Duodenal mucosa (tissue), 2 donors: ENCODE results near the gene POFUT1.
"Not testable (repeated sequence)": the region's sequence is repeated elsewhere in the genome, so short reads cannot be mapped to it uniquely, and the experiment has no call there.

ENCODE experiments used
- H3K27ac ChIP-seq: one replicate; pipeline ENCODE4 v1.7.0; 2013; ENCODE audit warnings: low read depth, low read length
- H3K27me3 ChIP-seq, 2 donors: one replicate each; pipeline ENCODE4 v1.7.0; 2013; ENCODE audit warnings: low read length in 2 of 2, control low read depth in 1 of 2; ENCODE audit not compliant: insufficient read depth in 2 of 2, control insufficient read depth in 1 of 2
- H3K36me3 ChIP-seq, 2 donors: one replicate each; pipeline ENCODE4 v1.7.0; 2013; ENCODE audit warnings: low read length in 2 of 2, control low read depth in 1 of 2; ENCODE audit not compliant: insufficient read depth in 2 of 2, control insufficient read depth in 1 of 2
- H3K4me1 ChIP-seq, 2 donors: one replicate each; pipeline ENCODE4 v1.7.0; 2013; ENCODE audit warnings: low read length in 2 of 2, control low read depth in 1 of 2; ENCODE audit not compliant: insufficient read depth in 2 of 2, control insufficient read depth in 1 of 2
- H3K4me3 ChIP-seq, 2 donors: one replicate each; pipeline ENCODE4 v1.7.0; 2013; ENCODE audit warnings: low read length in 2 of 2, low read depth in 1 of 2
- H3K9ac ChIP-seq, 2 donors: one replicate each; pipeline ENCODE4 v1.7.0; 2013; ENCODE audit warnings: low read length in 2 of 2, low read depth in 1 of 2
- H3K9me3 ChIP-seq, 2 donors: one replicate each; pipeline ENCODE4 v1.7.0; 2013; ENCODE audit warnings: low read length in 2 of 2, control low read depth in 1 of 2; ENCODE audit not compliant: control insufficient read depth in 1 of 2

The POFUT1 gene

DNA sequence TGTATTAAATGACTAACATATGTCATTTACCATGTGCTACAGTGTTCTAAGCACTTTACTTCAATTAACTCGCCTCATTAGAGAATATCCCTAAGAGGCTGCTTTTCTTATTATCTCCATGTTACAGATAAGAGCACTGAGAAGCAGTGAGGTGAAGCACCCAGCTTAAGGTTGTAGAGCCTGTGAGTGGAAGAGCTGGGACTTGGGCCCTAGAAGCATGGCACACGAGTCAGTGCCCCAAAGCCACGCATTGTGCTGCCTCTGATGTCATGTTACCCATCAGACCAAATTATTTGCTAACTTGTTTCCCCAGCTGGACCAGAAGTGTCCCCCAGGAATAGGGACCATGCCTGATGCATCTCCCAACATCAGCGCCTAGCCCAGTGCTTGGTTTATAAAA lies 34.1 kb downstream of the POFUT1 start:
- H3K27me3 ChIP-seq: no peaks in the 10 kb centered on the region
- H3K9ac ChIP-seq: no peak overlapping the region
- no peaks in the 10 kb centered on the region for H3K36me3 ChIP-seq
- no peak overlapping the region for H3K27ac ChIP-seq
- H3K4me1 ChIP-seq: peaks cover 12 to 13% of the 10 kb centered on the region in 2 donors
- H3K9me3 ChIP-seq: no peaks in the 10 kb centered on the region
- H3K4me3 ChIP-seq: no peak overlapping the region

DNA sequence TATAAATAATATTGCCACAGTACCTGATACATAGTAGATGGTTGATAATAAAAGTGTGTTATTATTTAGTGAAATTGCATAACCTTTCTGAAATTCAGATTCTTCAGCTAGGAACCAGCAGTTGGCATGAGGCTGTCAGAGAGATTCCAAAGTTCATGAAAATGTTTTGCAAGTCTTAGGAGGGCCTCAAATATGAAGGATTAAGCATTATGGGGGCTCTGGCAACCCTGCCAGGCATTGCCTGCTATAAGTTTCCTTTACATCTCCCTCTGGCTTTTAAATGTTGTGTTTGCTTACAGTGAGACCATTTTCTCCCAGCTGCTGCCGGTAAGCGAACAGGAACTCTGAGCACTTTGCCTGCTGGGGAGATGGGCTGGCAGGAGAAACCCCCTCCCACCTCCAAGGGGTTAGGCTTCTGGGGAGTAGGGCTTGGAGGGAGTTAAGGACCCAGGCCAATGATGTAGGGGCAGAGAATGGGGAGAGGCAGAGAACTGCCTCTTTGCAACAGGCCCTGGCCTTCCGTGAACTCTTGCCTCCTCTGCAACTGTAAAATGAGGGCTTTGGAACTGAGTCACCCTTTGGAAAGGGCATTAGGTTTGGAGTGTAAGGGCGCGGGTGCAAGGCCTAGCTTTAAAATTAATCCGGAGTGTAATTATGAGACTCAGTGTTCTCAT lies 36.6 kb downstream of the POFUT1 start:
- H3K27me3 ChIP-seq: no peaks in the 10 kb centered on the region
- H3K9ac ChIP-seq: no peak overlapping the region
- H3K4me3 ChIP-seq: no peak overlapping the region
- no peak overlapping the region for H3K27ac ChIP-seq
- peaks cover 6 to 10% of the 10 kb centered on the region in 2 donors for H3K4me1 ChIP-seq
- H3K36me3 ChIP-seq: no peaks in the 10 kb centered on the region
- no peaks in the 10 kb centered on the region for H3K9me3 ChIP-seq

DNA sequence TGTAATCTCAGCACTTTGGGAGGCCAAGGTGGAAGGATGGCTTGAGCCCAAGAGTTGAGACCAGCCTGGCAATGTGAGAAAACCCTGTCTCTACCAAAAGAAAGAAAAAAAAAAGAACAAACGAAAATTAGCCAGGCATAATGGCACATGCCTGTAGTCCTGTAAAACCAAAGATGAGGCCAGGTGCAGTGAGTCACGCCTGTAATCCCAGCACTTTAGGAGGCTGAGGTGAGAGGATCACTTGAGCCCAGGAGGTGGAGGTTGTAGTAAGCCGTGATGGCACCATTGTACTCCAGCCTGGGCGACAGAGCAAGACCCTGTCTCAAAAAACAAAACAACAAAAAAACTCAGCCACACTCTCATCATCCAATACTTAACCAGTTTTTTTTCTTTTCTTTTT lies 37.3 kb downstream of the POFUT1 start:
- H3K9me3 ChIP-seq: no peaks in the 10 kb centered on the region
- no peaks in the 10 kb centered on the region for H3K27me3 ChIP-seq
- H3K36me3 ChIP-seq: no peaks in the 10 kb centered on the region
- peaks cover 6 to 10% of the 10 kb centered on the region in 2 donors for H3K4me1 ChIP-seq
- no peak overlapping the region for H3K27ac ChIP-seq
- no peak overlapping the region for H3K4me3 ChIP-seq
- H3K9ac ChIP-seq: no peak overlapping the region

DNA sequence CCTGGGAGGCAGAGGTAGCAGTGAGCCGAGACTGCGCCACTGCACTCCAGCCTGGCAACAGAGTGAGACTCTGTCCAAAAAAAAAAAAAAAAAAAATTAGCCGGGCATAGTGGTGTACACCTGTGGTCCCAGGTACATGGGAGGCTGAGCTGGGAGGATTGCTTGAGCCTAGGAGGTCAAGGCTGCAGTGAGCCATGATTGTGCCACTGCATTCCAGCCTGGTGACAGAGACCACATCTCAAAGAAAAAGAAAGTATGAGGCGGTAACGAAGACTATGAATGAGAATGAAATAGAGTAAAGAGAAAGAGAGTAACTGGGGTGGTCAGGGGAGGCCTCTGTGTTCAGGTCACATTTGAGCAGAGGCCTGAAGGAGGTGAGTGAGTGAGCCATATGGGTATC lies 38.5 kb downstream of the POFUT1 start:
- H3K4me3 ChIP-seq, H3K36me3 ChIP-seq, H3K9ac ChIP-seq, H3K4me1 ChIP-seq, H3K27ac ChIP-seq, H3K9me3 ChIP-seq, H3K27me3 ChIP-seq: not testable (repeated sequence)

DNA sequence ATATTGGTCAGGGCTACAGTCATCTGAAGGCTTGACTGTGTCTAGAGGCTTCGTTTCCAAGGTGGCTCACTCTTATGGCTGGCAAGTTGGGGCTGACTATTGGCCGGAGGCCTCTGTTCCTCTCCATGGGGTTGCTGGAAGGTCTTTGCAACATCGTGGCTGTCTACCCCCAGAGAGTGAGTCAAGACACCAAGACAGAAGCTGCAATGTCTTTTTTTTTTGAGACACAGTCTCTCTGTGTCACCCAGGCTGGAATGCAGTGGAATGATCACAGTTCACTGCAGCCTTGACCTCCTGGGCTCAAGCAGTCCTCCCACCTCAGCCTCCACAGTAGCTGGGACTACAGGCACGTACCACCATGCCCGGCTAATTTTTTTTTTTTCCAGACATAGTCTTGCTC lies 40.4 kb downstream of the POFUT1 start:
- Histone ChIP-seq H3K27ac (no peak overlapping the region), H3K27me3 (no peaks in the 10 kb centered on the region), H3K9me3 (no peaks in the 10 kb centered on the region), H3K4me3 (no peak overlapping the region), H3K36me3 (no peaks in the 10 kb centered on the region), H3K9ac (no peak overlapping the region), H3K4me1 (peaks cover 6 to 10% of the 10 kb centered on the region in 2 donors)

DNA sequence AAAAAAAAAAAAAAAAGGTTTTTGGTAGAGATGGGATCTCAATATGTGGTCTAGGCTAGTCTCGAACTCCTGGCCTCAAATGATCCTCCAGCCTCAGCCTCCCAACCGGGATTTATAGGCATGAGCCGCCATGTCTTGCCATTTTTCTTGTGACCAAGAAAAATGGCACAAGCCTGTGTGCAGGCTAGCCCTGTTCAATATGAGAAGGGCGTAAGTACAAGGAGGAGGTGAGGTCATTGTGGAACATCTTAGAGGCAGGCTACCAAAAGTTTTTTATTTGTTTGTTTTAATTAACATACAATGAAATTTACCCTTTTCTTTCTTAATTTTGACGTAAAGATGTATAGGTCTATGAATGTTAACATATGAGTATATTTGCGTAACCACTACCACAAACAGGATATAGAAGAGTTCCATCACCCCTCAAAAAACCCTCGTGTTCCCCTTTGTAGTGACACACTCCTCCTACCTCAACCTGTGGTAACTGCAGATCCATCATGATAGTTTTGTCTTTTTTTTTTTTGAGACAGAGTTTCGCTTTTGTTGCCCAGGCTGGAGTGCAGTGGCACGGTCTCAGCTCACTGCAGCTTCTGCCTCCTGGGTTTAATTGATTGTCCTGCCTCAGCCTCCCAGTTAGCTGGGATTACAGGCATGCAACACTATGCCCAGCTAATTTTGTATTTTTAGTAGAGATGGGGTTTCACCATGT lies 41.5 kb downstream of the POFUT1 start:
- no peak overlapping the region for H3K27ac ChIP-seq
- H3K4me1 ChIP-seq: peaks cover 3 to 6% of the 10 kb centered on the region in 2 donors
- no peaks in the 10 kb centered on the region for H3K36me3 ChIP-seq
- no peaks in the 10 kb centered on the region for H3K9me3 ChIP-seq
- H3K4me3 ChIP-seq: no peak overlapping the region
- no peaks in the 10 kb centered on the region for H3K27me3 ChIP-seq
- H3K9ac ChIP-seq: no peak overlapping the region

DNA sequence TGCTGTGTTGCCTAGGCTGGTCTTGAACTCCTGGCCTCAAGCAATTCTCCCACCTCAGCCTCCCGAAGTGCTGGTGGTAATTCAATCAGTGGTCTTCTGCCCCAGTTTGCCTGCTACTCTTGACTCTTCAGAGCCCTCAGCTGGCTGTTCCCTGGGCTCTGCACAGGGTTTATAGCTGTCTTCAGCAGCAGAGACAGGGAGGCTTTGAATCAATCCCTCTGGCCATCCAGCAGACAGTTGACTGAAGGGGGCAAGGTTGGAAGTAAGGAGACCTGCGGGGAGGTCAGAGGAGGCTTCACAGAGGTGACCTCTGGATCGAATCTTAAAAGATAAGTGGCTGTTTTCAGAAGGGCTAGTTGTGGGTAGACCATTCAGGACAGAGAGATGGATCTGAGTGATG lies 43.8 kb downstream of the POFUT1 start:
- Histone ChIP-seq H3K27me3 (no peaks in the 10 kb centered on the region), H3K4me1 (peaks cover 0 to 3% of the 10 kb centered on the region in 2 donors), H3K4me3 (no peak overlapping the region), H3K27ac (no peak overlapping the region), H3K36me3 (no peaks in the 10 kb centered on the region), H3K9ac (no peak overlapping the region), H3K9me3 (no peaks in the 10 kb centered on the region)

DNA sequence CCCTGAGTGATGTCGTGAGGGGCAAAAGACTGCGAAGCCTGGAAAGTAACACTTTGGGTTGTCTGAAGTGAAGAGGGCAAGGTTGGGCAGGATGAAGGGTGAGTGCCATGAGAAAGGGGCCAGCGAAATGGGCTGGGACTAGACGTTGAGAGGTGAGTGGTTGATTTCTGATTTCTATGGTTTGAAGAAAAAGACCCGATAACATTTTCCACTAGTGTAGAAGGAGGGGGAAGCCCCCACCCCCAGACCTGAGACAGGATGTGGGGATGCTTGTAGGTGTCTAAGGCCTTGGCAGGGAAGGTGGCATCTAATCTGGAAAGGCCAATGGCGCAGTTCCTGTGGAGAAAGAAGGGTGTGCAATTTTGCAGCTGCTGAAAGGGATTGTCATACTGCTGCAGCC lies 44.5 kb downstream of the POFUT1 start:
- Histone ChIP-seq H3K4me1 (peaks cover 0 to 3% of the 10 kb centered on the region in 2 donors), H3K27ac (no peak overlapping the region), H3K9ac (no peak overlapping the region), H3K36me3 (no peaks in the 10 kb centered on the region), H3K27me3 (no peaks in the 10 kb centered on the region), H3K9me3 (no peaks in the 10 kb centered on the region), H3K4me3 (no peak overlapping the region)

DNA sequence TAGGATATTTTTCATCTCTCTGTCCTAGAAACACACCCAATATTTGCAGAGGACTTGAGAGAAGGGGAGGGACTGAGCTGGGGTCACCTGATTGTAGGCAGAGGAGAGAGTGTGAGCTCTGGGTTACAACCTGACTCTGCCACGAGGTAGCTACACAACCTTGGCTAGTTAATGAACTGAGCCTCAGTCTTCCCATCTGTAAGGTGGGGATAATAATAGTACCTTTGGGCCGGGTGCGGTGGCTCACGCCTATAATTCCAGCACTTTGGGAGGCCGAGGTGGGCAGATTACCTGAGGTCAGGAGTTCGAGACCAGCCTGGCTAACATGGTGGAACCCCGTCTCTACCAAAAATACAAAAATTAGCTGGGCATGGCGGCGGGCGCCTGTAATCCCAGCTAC lies 53.3 kb downstream of the POFUT1 start:
- not testable (repeated sequence) for H3K4me3 ChIP-seq, H3K27ac ChIP-seq, H3K36me3 ChIP-seq, H3K9me3 ChIP-seq, H3K4me1 ChIP-seq, H3K9ac ChIP-seq, H3K27me3 ChIP-seq

DNA sequence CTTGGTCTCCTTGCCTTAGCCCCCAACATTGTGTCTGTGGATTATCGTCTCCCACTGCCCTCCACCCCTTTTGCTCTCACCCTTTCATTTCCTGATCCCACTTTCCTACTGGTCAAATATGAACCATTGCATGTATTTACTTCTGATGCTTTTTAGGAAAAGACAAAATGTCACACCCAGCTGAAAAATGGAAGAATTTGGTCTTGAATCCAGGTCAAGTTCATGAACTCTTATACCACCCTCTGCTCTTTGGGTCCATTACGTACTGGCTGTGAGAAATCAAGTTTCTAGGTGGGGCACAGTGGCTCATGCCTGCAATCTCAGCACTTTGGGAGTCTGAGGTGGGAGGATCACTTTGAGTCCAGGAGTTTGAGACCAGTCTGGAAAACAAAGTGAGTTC lies 54.0 kb downstream of the POFUT1 start:
- Histone ChIP-seq H3K4me1 (no peaks in the 10 kb centered on the region), H3K4me3 (no peak overlapping the region)

More for the DNA sequence above, 54.0 kb downstream of the POFUT1 start:
- H3K36me3 ChIP-seq: no peaks in the 10 kb centered on the region
- H3K27me3 ChIP-seq: no peaks in the 10 kb centered on the region
- no peaks in the 10 kb centered on the region for H3K9me3 ChIP-seq
- H3K9ac ChIP-seq: no peak overlapping the region
- no peak overlapping the region for H3K27ac ChIP-seq
